Heart right ventricle (tissue), 16 donors: Measurements from ENCODE around the gene TMEM14B. TPM values are rescaled to one million over a fixed set of nuclear protein-coding genes. Genes with fewer than 3 reads are reported as not detected.
"Not testable (repeated sequence)": the region's sequence is repeated elsewhere in the genome, so short reads cannot be mapped to it uniquely, and the experiment has no call there.

Source experiments
- ATAC-seq, 8 donors: fragments of 200-7000 bp; cut with Tn5 transposase; one replicate each; pipeline ENCODE4 v1.9.1; 2020; ENCODE audit warnings: mild to moderate bottlenecking in 8 of 8, moderate library complexity in 8 of 8, moderate number of reproducible peaks in 1 of 8
- DNase-seq, 2 donors: peaks; one replicate each; pipeline ENCODE4 v3.0.0-alpha.2; 2020
- H3K27ac ChIP-seq, 10 donors: fragments of 200-600 bp; sonication (generic) in 2 of 10; one replicate each; pipeline versions ENCODE4 v1.5.0 to v1.8.0; 2020 to 2022; ENCODE audit warnings: mild to moderate bottlenecking in 3 of 10
- H3K27me3 ChIP-seq, 7 donors: fragments of 200-600 bp; one replicate each; pipeline ENCODE4 v1.8.0; 2021 to 2022; ENCODE audit warnings: mild to moderate bottlenecking in 2 of 7
- H3K36me3 ChIP-seq, 9 donors: fragments of 200-600 bp; sonication (generic) in 1 of 9; one replicate each; pipeline versions ENCODE4 v1.5.0 to v1.8.0; 2020 to 2022; ENCODE audit warnings: mild to moderate bottlenecking in 2 of 9
- H3K4me1 ChIP-seq, 9 donors: fragments of 200-600 bp; sonication (generic) in 1 of 9; one replicate each; pipeline versions ENCODE4 v1.5.0 to v1.8.0; 2020 to 2022; ENCODE audit warnings: mild to moderate bottlenecking in 4 of 9
- H3K4me3 ChIP-seq, 10 donors: fragments of 200-600 bp; sonication (generic) in 2 of 10; one replicate each; pipeline versions ENCODE4 v1.5.0 to v1.8.0; 2020 to 2022; ENCODE audit warnings: mild to moderate bottlenecking in 7 of 10, moderate library complexity in 2 of 10
- H3K9me3 ChIP-seq, 11 donors: fragments of 200-600 bp in 10 of 11; sonication (generic) in 2 of 11; one replicate each; pipeline versions ENCODE4 v1.5.0 to v1.8.0; 2013 to 2022; ENCODE audit warnings: mild to moderate bottlenecking in 2 of 11, control low read depth in 1 of 11, moderate library complexity in 1 of 11
- WGBS, 2 donors: extraction: QIAGEN DNeasy Blood & Tissue Kit; methylation state at CpG; one replicate each; pipeline ENCODE4 v1.1.7; 2013; ENCODE audit warnings: inconsistent platforms in 1 of 2; 5-methylcytosine and 5-hydroxymethylcytosine counted together
- intact Hi-C, 10 donors: fragments of 100-400 bp; cut with DNase I; formaldehyde crosslinking; loops; one replicate each; pipeline versions ENCODE4 v1.11.1 to v1.14.2; 2022
- polyA plus RNA-seq, 2 donors: library from polyadenylated mRNA; stranded (reverse); fragments of 200-250 nt; gene quantifications; one replicate each; pipeline ENCODE4 v1.2.3, GENCODE V29; 2013
- total RNA-seq, 10 donors: library from RNA; stranded (reverse); fragmentation: NEBNext Ultra II Directional in 3 of 10; extraction: Animal tissue kit (Norgen Biotek cat#: 25700) in 3 of 10; gene quantifications; one replicate each; pipeline versions ENCODE4 v1.2.1 to v1.2.4, GENCODE V29; 2021 to 2023
- TF ChIP-seq, protein P1 (sequence below), 9 donors: fragments of 200-600 bp; sonication (generic) in 2 of 9; IDR thresholded peaks; one replicate each; pipeline versions ENCODE4 v1.5.0 to v1.8.0; 2021 to 2022; ENCODE audit warnings: antibody characterized with exemption in 9 of 9, mild to moderate bottlenecking in 5 of 9, moderate library complexity in 1 of 9
- donor health status: Arrhythmogenic right ventricular cardiomyopathy.
- donor health status: ischemic (EF 13 %, LVEDD 7.1; RV severe dilation, severe dysfunction).
- donor health status: healthy with polysubstance abuse.
- donor health status: DM: no; HTN: yes; CAD: no.
- donor health status: DM: no; HTN: no; CAD: no.
- donor health status: ischemic (EF 25% LVEDD 6.9; RV normal size, moderate dysfunction).
- donor health status: ischemic (EF 25% LVEDD 5.7; RV mildly dilated, moderate dysfunction).
- donor health status: healthy.
- donor health status: DM: yes; HTN: yes; CAD: no.
- donor health status: Ischemic cardiomyopathy.
- donor health status: ischemic (EF 35%, LVEDD 5.7; RV mildly dilated, moderate dysfunction).
- donor health status: nonischemic (EF 11% LVEDD 7.7; RV severe dilation, severe dysfunction).
- donor health status: DM: yes; HTN: yes; CAD: no.
- donor health status: PGD.
- donor health status: ischemic (EF 29% LVEDD 5.4; RV normal size, mild dysfunction).
- donor health status: nonischemic (EF 23%, LVEDD 6.1; RV moderate dilation, normal function).

The TMEM14B gene
- total and polyA plus RNA-seq, 12 donors = 64.5 to 116 (median 106) TPM

DNA sequence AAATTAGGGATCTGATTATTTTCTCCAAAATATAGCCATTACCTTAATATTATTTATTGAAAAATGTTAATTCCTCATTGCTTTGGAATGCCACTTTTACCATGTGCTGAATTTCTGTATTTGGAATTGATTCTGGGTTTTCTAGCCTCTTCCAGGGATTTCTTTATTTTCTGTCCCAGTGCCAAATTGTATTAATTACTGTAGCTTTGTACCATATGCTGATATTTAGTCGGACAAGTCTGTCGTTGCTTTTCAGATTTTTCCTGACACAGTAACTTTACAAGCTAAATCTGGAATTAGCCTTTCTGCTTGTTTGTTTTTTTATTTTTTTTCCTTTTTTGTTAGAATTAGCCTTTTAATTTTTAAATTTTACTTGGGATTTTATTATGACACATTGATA, 10.9 kb upstream of the TMEM14B start:
- Histone ChIP-seq H3K27ac (no peak overlapping the region), H3K4me1 (no peaks in the 10 kb centered on the region), H3K27me3 (no peaks in the 10 kb centered on the region), H3K9me3 (no peaks in the 10 kb centered on the region), H3K36me3 (peaks cover 0 to 34% (median 9%) of the 10 kb centered on the region in 9 donors), H3K4me3 (no peak overlapping the region)
- WGBS, 2 donors = 86 to 89% methylated on average over 2 of the region's 2 CpGs
- ATAC-seq = no peak
- DNase-seq = no peak
- TF ChIP-seq, protein P1, sequence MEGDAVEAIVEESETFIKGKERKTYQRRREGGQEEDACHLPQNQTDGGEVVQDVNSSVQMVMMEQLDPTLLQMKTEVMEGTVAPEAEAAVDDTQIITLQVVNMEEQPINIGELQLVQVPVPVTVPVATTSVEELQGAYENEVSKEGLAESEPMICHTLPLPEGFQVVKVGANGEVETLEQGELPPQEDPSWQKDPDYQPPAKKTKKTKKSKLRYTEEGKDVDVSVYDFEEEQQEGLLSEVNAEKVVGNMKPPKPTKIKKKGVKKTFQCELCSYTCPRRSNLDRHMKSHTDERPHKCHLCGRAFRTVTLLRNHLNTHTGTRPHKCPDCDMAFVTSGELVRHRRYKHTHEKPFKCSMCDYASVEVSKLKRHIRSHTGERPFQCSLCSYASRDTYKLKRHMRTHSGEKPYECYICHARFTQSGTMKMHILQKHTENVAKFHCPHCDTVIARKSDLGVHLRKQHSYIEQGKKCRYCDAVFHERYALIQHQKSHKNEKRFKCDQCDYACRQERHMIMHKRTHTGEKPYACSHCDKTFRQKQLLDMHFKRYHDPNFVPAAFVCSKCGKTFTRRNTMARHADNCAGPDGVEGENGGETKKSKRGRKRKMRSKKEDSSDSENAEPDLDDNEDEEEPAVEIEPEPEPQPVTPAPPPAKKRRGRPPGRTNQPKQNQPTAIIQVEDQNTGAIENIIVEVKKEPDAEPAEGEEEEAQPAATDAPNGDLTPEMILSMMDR (IDR thresholded peaks at IDR 0.05) = no peak
- intact Hi-C loops = no loop called here

DNA sequence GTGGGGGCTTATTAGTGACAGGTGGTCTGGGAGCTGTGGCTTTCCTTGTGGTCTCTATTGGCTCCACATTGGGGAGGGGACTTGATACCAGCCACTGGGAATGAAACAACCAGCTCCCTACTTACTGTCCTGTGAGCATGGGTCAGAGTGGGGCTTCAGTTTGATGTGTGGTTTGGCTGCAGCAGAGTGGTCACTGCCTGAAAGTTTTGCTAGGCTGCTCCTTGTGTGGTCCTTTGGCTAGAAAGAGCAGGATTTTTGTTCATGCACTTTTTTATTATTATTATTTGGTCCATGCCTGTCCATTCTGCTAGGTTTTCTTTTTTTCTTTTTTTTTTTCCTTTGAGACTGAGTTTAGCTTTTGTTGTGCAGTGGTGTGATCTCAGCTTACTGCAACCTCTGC, 7.5 kb upstream of the TMEM14B start:
- no peaks in the 10 kb centered on the region for H3K9me3 ChIP-seq
- intact Hi-C loops = no loop called here
- TF ChIP-seq, protein P1 (IDR thresholded peaks at IDR 0.05) = no peak
- H3K4me3 ChIP-seq = no peak overlapping the region
- H3K4me1 ChIP-seq = no peaks in the 10 kb centered on the region
- H3K27me3 ChIP-seq = no peaks in the 10 kb centered on the region
- DNase-seq = no peak
- H3K27ac ChIP-seq = no peak overlapping the region
- H3K36me3 ChIP-seq = peaks cover 0 to 28% (median 0%) of the 10 kb centered on the region in 9 donors
- no peak for ATAC-seq

DNA sequence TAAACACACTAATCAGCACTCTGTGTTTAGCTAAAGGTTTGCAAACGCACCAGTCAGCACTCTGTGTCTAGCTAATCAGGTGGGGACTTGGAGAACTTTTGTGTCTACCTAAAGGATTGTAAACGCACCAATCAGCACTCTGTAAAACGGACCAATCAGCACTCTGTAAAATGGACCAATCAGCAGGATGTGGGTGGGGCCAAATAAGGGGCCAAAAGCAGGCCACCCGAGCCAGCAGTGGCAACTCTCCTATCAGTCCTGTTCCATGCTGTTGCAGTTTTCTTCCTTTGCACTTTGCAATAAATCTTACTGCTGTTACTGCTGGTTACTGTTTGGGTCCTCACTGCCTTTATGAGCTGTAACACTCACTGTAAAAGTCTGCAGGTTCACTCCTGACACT, 6.0 kb upstream of the TMEM14B start:
- H3K27ac ChIP-seq, H3K27me3 ChIP-seq, DNase-seq, H3K9me3 ChIP-seq, H3K4me1 ChIP-seq, ATAC-seq, intact Hi-C loops, H3K4me3 ChIP-seq: not testable (repeated sequence)
- WGBS, 2 donors = 90 to 96% methylated on average over 4 of the region's 4 CpGs
- H3K36me3 ChIP-seq = peaks cover 0 to 28% (median 0%) of the 10 kb centered on the region in 9 donors

DNA sequence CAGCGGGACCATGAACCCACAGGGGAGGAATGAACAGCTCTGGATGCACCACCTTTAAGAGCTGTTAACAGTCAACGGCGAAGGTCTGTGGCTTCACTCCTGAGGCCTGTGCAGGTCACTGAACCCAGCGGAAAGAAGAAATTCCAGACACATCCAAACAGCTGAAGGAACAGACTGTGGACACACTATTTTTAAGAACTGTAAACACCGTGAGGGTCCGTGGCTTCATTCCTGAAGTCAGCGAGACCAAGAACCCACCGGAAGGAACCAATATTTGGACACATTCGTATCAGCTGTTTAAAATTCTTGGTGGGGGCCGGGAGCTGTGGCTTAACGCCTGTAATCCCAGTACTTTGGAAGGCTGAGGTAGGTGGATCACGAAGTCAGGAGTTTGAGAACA, 5.4 kb upstream of the TMEM14B start:
- H3K4me1 ChIP-seq = peaks cover 0 to 8% (median 3%) of the 10 kb centered on the region in 9 donors
- WGBS, 2 donors = 95% methylated on average over 12 of the region's 12 CpGs
- no peak overlapping the region for H3K4me3 ChIP-seq
- intact Hi-C loops = no loop called here
- DNase-seq (no peak), ATAC-seq (no peak)
- no peak overlapping the region for H3K27ac ChIP-seq
- no peaks in the 10 kb centered on the region for H3K27me3 ChIP-seq
- H3K36me3 ChIP-seq = peaks cover 0 to 28% (median 0%) of the 10 kb centered on the region in 9 donors
- TF ChIP-seq, protein P1 (IDR thresholded peaks at IDR 0.05) = no peak
- H3K9me3 ChIP-seq = no peaks in the 10 kb centered on the region

DNA sequence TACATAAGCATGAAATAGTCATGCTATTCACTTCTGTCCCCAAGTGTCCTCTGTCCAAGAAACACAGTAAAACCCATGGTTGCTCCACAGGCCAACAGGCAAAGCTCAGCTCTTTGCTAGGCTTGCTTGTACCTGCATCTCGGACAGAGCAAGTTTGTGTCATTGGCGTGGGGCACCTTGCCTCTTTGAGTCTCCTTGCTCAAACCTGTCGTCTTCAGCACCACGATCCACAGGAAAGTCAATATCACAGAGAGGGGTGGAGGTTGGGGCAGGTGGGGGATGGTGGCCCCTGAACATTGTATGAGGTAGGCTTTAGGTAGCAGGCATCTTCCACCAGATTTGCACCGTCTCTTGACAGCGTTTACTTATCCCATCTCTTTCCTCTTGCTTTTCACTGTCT, 4.1 kb upstream of the TMEM14B start:
- Histone ChIP-seq H3K27ac (no peak overlapping the region), H3K27me3 (no peaks in the 10 kb centered on the region), H3K9me3 (no peaks in the 10 kb centered on the region), H3K36me3 (peaks cover 0 to 28% (median 0%) of the 10 kb centered on the region in 9 donors), H3K4me3 (no peak overlapping the region), H3K4me1 (peaks cover 2 to 15% (median 7%) of the 10 kb centered on the region in 9 donors)
- 83 to 86% methylated on average over 6 of the region's 6 CpGs for WGBS, 2 donors
- TF ChIP-seq, protein P1 (IDR thresholded peaks at IDR 0.05) = no peak
- intact Hi-C loops = no loop called here
- DNase-seq = no peak
- no peak for ATAC-seq
